ENCODE results near the gene PTPN12. TPM values are rescaled to one million over a fixed set of nuclear protein-coding genes. Genes with fewer than 3 reads are reported as not detected.

Gene PTPN12
- total RNA-seq, 1 donor from 2014 or later: 25.5 TPM

DNA sequence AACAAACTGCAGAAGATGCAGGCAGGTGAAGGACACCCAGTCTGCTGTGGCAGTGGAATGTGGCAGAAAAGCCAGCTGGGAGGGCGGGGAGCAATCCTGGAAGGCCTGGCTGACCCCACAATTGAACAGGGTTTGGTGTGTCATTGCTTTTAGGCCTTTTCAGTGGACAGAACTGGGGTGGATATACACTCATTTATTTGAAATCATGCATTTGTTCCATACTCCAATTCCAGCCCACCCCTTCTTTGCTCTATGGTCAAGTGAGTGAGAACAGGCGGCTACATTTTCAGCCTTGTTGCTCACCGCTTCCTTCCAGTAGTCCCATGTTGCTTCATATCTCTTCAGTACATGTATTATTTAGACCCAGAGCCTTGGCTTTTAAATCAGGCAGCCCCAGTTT lies 39.8 kb downstream of the PTPN12 start:
- no peak for DNase-seq (ENCODE audit: low read depth)
- H3K4me3 ChIP-seq (ENCODE audit: low read depth, low read length): no peak overlapping the region
- TF ChIP-seq, protein P1, sequence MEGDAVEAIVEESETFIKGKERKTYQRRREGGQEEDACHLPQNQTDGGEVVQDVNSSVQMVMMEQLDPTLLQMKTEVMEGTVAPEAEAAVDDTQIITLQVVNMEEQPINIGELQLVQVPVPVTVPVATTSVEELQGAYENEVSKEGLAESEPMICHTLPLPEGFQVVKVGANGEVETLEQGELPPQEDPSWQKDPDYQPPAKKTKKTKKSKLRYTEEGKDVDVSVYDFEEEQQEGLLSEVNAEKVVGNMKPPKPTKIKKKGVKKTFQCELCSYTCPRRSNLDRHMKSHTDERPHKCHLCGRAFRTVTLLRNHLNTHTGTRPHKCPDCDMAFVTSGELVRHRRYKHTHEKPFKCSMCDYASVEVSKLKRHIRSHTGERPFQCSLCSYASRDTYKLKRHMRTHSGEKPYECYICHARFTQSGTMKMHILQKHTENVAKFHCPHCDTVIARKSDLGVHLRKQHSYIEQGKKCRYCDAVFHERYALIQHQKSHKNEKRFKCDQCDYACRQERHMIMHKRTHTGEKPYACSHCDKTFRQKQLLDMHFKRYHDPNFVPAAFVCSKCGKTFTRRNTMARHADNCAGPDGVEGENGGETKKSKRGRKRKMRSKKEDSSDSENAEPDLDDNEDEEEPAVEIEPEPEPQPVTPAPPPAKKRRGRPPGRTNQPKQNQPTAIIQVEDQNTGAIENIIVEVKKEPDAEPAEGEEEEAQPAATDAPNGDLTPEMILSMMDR (conservative IDR thresholded peaks at IDR 0.05; ENCODE audit: low read depth, low read length): no peak

GRCh38 chr7:77579797-77580196 lies 42.7 kb downstream of the PTPN12 start:
- H3K4me3 ChIP-seq (ENCODE audit: low read depth, low read length): no peak overlapping the region
- TF ChIP-seq, protein P1 (conservative IDR thresholded peaks at IDR 0.05; ENCODE audit: low read depth, low read length): no peak
- no peak for DNase-seq (ENCODE audit: low read depth)

- DNase-seq (ENCODE audit: low read depth): no peak
- H3K4me3 ChIP-seq (ENCODE audit: low read depth, low read length): no peak overlapping the region
- TF ChIP-seq, protein P1 (conservative IDR thresholded peaks at IDR 0.05; ENCODE audit: low read depth, low read length): no peak
Observed at GRCh38 chr7:77580762-77581350, 43.8 kb downstream of the PTPN12 start.

GRCh38 chr7:77587272-77587671 lies 50.2 kb downstream of the PTPN12 start:
- H3K4me3 ChIP-seq (ENCODE audit: low read depth, low read length): no peak overlapping the region
- TF ChIP-seq, protein P1 (conservative IDR thresholded peaks at IDR 0.05; ENCODE audit: low read depth, low read length): no peak
- DNase-seq (ENCODE audit: low read depth): no peak

- DNase-seq (ENCODE audit: low read depth): no peak
Observed at GRCh38 chr7:77600952-77601351, 63.9 kb downstream of the PTPN12 start.

GRCh38 chr7:77606562-77606961 lies 69.5 kb downstream of the PTPN12 start:
- H3K4me3 ChIP-seq (ENCODE audit: low read depth, low read length): no peak overlapping the region
- TF ChIP-seq, protein P1 (conservative IDR thresholded peaks at IDR 0.05; ENCODE audit: low read depth, low read length): no peak
- no peak for DNase-seq (ENCODE audit: low read depth)

More at GRCh38 chr7:77600952-77601351, 63.9 kb downstream of the PTPN12 start:
- TF ChIP-seq, protein P1 (conservative IDR thresholded peaks at IDR 0.05; ENCODE audit: low read depth, low read length): no peak
- no peak overlapping the region for H3K4me3 ChIP-seq (ENCODE audit: low read depth, low read length)

DNA sequence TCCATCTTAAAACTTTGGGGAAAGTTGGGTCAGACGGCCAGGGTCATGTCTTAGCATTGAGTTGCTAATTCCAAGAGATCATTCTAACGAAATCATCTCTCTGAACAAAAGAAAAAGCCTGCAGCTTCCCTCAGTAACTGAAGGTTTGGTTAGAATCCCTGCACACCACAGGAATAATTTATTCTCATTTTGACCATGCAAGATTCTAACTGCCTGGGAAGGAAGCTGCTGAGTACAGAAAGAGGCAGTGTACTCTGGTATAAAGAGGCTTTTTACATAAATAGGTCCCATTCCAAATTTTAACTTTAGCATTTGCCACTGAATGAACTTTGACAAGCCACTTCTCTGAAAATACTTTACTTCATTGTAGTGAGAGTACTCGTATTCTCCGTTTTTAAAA lies 82.2 kb downstream of the PTPN12 start:
- DNase-seq (ENCODE audit: low read depth): no peak
- TF ChIP-seq, protein P1 (conservative IDR thresholded peaks at IDR 0.05; ENCODE audit: low read depth, low read length): no peak
- no peak overlapping the region for H3K4me3 ChIP-seq (ENCODE audit: low read depth, low read length)
